ENCODE measurements around the gene PMM1.

DNA sequence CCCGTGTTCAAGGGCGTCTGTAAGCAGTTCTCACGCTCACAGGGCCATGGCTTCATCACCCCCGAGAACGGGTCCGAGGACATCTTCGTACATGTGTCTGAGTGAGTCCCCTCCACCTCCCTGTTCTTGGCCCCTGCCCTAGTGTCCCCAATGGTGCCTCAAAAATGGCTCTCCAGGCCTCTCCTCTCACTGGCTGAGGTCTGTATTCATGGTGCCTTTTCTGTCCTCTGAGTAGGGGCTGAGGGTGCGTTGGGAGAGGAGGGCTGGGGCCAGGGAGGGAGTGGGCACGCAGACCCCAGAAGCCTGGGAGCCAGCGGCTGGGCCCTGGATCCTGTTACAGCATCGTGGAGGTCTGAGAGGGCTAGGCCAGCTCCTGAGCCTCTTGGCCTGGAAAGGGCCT lies 16.0 kb downstream of the PMM1 start:
- TF ChIP-seq, protein P1, sequence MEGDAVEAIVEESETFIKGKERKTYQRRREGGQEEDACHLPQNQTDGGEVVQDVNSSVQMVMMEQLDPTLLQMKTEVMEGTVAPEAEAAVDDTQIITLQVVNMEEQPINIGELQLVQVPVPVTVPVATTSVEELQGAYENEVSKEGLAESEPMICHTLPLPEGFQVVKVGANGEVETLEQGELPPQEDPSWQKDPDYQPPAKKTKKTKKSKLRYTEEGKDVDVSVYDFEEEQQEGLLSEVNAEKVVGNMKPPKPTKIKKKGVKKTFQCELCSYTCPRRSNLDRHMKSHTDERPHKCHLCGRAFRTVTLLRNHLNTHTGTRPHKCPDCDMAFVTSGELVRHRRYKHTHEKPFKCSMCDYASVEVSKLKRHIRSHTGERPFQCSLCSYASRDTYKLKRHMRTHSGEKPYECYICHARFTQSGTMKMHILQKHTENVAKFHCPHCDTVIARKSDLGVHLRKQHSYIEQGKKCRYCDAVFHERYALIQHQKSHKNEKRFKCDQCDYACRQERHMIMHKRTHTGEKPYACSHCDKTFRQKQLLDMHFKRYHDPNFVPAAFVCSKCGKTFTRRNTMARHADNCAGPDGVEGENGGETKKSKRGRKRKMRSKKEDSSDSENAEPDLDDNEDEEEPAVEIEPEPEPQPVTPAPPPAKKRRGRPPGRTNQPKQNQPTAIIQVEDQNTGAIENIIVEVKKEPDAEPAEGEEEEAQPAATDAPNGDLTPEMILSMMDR (IDR thresholded peaks at IDR 0.05) = no peak
- no peak for TF ChIP-seq ZFX (IDR thresholded peaks at IDR 0.05; ENCODE audit: borderline replicate concordance)

Measured in 22Rv1 (cell line).